PC-9 (cell line): ENCODE results near the gene NDP.

Experiments
- EZH2 ChIP-seq: fragments of 200-600 bp; sonication (generic); IDR thresholded peaks from 2 replicates; pipeline ENCODE4 v1.8.0; 2017; ENCODE audit warnings: antibody characterized with exemption, low read depth
- TF ChIP-seq, protein P1 (sequence below): fragments of 200-600 bp; sonication (generic); conservative IDR thresholded peaks from 2 replicates; pipeline ENCODE4 v1.6.1; 2017; ENCODE audit warnings: mixed run types, antibody characterized with exemption, mild to moderate bottlenecking, moderate library complexity

DNA sequence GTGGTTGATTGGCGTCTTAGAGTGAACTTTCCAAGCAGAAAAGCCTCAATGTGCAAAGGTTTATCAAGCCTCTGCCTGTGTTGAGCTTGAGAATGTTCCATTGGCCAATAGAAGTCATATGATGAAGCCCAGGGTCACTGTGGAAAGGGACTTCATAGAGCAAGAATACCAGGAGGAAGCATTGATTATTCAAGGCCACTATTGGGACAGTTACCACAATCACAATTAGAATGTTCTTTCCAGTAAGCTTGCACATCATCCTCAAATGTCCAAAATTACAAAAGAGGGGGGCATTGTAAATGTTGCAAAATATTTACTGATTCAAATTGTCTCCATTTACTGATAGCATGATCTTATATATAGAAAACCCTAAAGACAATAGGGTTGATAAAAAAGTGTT lies 32.9 kb upstream of the NDP start:
- TF ChIP-seq EZH2, result no peak
- TF ChIP-seq, protein P1, sequence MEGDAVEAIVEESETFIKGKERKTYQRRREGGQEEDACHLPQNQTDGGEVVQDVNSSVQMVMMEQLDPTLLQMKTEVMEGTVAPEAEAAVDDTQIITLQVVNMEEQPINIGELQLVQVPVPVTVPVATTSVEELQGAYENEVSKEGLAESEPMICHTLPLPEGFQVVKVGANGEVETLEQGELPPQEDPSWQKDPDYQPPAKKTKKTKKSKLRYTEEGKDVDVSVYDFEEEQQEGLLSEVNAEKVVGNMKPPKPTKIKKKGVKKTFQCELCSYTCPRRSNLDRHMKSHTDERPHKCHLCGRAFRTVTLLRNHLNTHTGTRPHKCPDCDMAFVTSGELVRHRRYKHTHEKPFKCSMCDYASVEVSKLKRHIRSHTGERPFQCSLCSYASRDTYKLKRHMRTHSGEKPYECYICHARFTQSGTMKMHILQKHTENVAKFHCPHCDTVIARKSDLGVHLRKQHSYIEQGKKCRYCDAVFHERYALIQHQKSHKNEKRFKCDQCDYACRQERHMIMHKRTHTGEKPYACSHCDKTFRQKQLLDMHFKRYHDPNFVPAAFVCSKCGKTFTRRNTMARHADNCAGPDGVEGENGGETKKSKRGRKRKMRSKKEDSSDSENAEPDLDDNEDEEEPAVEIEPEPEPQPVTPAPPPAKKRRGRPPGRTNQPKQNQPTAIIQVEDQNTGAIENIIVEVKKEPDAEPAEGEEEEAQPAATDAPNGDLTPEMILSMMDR, result no peak
